Raji (cell line): ENCODE data around the gene IGSF23.

Experiments
- POLR2A ChIP-seq: IDR thresholded peaks from 2 replicates; pipeline ENCODE4 v1.6.1; 2011; ENCODE audit warnings: low read depth, low read length, control low read depth; ENCODE audit not compliant: insufficient read depth

Gene IGSF23

GRCh38 chr19:44621367-44621766, 8.0 kb downstream of the IGSF23 start:
- no peak for TF ChIP-seq POLR2A

DNA sequence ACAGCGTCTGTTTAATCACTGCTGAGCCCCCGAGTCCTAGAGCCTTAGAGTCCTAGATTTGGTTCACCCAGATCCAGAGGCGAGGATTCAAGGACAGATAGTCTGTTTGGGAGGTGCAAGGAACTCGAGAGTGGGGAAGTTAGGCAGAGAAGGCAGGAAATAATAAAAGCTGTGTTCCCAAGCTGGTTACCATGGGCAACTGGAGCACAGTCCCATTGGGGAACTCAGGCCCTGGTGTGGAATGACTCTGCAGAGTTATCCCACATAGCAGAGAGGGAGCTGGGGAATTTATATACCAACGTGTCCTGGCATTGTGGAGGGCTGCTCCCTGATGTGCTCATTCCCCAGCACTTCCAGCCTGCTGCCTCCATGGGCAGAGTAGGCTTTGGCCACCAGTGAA, 9.7 kb downstream of the IGSF23 start:
- no peak for TF ChIP-seq POLR2A

- no peak for TF ChIP-seq POLR2A
Measured at GRCh38 chr19:44623626-44624025, 10.3 kb downstream of the IGSF23 start.

DNA sequence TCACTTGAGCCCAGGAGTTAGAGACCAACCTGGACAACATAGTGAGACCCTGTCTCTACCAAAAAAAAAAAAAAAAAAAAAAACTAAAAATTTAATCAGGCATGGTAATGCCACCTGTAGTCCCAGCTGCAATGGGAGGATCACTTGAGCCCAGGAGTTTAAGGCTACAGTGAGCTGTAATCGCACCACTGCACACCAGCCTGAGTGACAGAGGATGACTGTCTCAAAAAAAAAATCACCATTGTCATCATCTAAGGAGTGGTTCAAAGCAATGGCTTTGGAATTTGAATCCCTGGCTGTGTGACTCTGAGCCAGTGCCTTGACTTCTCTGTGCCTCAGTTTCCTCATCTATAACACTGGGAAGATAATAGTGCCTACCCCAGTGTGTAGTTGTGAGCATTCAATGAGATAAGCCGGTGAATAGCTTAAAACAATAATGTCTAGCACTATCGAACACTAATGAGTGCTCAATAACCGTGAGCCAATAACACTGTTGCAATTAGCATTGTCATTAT, 11.5 kb downstream of the IGSF23 start:
- TF ChIP-seq POLR2A = no peak

DNA sequence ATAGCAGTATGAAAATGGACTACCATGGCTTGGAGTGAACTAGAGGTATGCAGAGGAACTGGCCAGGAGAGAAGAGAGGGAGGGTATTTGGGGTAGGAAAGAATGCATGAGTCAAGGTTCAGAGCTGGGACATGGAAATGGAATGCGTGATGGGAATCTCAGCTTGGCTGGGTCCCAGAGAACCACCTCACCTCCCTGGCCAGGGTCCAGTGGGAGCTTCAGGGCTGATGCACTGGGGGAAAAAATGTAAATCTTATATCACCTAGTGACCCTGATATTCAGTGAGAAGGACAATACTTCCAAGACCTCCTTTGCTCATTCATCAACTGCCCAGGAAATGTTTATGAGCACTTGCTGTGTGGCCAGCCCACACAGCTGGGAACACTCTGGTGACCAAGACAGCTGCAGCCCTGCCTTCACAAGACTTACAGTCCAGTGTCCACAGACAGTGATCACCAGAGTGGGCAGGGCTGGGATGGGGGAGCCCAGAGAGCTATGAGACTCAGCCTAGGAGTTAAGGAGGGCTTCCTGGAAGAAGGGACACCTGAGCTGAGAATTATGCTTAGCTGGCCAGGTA, 12.8 kb downstream of the IGSF23 start:
- no peak for TF ChIP-seq POLR2A

DNA sequence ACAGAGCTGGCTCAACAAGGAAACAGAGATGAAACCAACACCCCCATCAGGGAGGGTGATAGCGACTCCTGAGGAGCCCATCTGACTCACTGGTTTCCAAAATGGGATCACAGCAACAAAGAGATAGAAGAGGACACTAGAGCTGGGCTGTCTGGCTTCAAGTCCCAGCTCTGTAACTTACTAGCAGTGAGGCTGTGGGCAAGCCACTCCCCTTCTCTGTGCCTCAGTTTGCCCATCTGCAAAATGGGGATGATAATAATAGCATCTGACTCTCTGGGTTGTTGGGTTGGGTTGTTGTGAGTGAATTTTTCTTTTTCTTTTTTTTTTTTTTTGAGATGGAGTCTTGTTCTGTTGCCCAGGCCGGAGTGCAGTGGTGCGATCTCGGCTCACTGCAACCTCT, 14.3 kb downstream of the IGSF23 start:
- TF ChIP-seq POLR2A = no peak

DNA sequence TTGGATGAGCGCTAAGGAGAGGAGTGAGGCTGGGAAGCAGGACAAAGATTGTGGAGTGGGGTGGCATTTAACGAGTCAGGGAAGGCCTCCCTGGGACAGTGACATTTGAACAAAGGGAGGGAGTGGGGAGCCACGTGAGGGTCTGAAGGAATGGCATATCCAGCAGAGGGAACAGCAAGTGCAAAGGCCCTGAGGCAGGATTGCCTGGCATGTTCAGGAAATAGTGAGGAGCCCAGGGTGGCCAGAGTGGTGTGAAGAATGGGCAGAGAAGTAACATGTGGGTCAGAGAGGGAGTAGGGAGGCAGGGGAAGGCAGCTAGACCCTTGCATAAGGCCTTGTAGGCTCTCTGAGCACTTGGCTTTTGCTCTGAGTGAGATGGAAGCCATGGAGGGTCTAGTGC, 15.4 kb downstream of the IGSF23 start:
- no peak for TF ChIP-seq POLR2A

DNA sequence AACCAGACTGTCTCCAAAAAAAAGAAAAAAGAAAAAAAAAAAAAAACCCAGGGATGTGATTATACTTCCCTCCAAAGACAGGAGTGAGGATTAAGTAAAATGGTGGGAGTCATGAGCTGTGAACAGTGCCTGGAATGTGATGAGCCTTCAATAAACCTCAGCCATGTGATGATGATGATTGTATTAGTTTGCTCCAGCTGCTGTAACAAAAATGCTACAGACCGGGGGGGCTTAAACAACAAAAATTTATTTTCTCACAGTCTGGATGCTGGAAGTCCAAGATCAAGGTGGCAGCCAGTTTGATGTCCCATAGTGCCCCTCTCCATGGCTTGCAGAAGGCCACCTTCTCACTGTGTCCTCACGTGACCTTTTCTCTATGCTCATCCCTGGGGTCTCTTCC, 21.4 kb downstream of the IGSF23 start:
- no peak for TF ChIP-seq POLR2A

DNA sequence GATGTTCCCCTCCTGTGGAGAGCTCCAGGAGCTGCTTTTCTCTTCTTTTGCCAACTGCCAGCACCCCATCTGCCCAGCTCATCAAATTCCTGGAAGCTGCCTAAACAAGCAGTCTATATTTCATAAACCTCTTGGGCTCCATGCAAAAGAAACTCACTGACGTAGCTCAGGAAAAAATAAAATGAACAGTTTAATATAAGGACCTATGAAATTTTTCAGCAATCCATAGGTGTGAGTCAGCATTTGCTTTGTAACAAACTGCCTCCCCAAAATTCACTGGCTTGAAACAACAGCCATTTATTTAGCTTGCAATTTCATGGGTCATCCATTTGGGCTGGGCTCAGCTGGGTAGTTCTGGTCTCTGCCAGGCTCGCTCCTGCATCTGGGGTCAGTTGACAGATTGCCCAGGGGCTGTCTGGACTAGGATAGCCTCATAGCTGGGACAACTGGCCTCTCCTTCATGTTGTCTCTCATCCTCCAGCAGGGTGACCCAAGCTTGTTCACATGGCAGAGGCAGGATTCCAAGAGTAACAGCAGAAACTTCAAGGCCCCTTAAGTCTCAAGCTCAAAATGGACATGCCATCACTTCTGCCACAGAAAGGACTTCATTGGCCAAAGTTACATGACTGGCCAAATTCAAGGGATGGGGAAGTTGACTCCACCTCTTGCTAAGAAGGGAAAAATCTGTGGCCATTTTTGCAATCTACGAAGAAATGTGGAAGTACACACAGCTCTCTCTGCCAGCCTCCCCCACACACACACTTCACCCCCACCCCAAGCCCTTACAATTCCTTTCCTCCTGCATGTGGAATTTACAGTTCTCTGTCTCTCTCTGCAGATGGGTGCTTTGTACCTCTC, 22.4 kb downstream of the IGSF23 start:
- TF ChIP-seq POLR2A = no peak

DNA sequence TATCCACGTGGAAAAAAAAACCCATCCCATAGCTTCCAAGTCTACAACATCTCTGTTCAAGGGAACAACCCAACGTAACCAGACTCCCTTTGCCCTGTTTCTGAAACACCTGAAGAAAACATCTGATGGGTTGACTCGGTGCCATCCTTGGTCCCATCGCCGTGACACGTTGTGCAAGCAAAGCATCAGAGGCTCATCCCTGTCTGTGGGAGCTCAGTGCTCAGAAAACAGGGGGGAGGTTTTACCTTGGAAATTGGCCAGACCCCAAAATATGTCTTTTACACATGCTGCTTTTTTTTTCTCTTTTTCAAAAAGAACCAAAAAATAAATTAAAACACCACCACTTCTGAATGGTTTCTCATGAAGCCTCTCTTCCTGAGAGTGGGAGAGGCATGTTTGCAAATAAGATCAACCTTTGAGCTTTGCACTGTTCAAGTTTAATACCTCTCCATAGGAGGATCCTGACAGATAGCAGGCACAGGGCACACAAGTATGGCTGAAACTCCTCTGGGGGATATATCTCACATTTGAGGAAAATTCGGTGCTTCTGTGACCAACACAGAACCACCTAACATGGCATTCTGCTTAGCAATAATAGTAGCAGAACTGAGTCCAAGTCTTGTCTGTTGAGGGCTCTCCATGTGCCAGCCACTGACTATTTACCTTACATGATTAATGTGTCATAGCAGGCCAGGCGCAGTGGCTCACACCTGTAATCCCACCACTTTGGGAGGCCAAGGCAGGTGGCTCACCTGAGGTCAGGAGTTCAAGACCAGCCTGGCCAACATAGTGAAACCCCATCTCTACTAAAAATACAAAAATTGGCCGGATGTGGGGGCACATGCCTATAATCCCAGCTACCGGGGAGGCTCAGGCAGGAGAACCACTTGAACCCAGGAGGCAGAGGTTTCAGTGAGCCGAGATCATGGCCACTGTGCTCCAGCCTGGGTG, 23.4 kb downstream of the IGSF23 start:
- no peak for TF ChIP-seq POLR2A

DNA sequence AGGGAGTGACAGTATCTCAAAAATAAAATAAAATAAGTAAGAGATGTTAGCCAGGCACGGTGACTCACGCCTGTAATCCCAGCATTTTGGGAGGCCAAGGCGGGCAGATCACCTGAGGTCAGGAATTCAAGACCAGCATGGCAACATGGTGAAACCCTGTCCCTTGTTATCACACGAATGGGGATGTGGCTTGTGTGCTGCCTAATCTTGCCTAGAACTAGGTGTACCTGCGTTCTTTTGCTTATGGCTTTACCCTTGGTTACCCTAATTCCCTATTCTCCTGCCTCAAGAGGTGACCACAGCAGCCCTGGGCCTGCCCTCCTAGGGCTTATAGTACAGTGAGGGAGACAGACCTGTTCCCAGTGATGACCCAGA, 24.0 kb downstream of the IGSF23 start:
- TF ChIP-seq POLR2A = no peak

- no peak for TF ChIP-seq POLR2A
Measured at GRCh38 chr19:44640518-44640917, 27.2 kb downstream of the IGSF23 start.

DNA sequence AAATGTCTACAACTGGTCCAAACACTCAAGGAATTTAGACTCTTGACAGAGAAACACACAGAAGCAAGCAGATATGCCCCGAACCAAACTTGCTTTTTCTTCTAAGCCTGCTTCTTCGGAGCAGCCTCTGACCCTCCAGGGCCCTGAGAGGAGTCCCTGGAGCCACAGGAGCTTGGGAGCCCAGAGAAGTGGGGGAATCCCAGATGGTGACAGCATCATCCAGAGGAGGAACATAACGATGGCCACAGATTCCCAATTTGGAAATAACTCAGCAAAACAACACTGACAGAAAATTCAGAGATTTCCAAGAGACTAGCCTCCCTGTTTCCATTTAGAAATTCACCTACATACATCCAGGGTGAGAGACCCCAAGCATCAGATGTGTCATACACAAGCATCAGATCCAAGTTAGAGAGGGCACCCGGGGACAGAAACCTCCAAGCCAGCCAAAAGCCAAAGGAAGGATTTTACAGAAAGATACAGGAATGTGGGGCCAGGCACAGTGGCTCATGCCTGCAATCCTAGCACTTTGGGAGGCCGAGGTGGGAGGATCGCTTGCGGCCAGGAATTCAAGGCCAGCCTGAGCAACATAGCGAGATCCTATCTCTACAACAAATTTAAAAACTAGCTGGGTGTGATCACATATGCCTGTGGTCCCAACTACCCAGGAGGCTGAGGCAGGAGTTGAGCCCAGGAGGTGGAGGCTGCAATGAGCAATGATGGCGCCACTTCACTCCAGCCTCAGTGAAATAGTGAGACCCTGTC, 28.3 kb downstream of the IGSF23 start:
- no peak for TF ChIP-seq POLR2A

GRCh38 chr19:44642377-44642776, 29.0 kb downstream of the IGSF23 start:
- no peak for TF ChIP-seq POLR2A

- no peak for TF ChIP-seq POLR2A
Measured at GRCh38 chr19:44643605-44644401, 30.4 kb downstream of the IGSF23 start, which contains the start of gene PVR. PVR (plus strand) TSS chr19:44643910; CDS start chr19:44644097, 187 bp downstream.
